NCI-H526 (cell line): Measurements from ENCODE around the gene CHIC2.
"Not testable (repeated sequence)": the region's sequence is repeated elsewhere in the genome, so short reads cannot be mapped to it uniquely, and the experiment has no call there.

Experiments used
- DNase-seq, 2 experiments: peaks; one replicate each; lab custom pipeline; 2025; lab: John Stamatoyannopoulos, UW

Gene CHIC2

GRCh38 chr4:54064317-54065111 is at the start of gene CHIC2:
Gene CHIC2, minus strand, starts transcription at chr4:54064605. Its CDS starts 305 bp downstream, at chr4:54064300.
- peak; percentile 67 to 94 for DNase-seq

- not testable (repeated sequence) for DNase-seq
Observed at GRCh38 chr4:54113206-54113605, 48.8 kb upstream of the CHIC2 start.

- no peak for DNase-seq
Observed at GRCh38 chr4:54110019-54110416, 45.6 kb upstream of the CHIC2 start.

GRCh38 chr4:54109241-54110018 is 45.0 kb upstream of the CHIC2 start:
- no peak for DNase-seq

- DNase-seq = no peak
Observed at GRCh38 chr4:54107951-54108748, 43.7 kb upstream of the CHIC2 start.

GRCh38 chr4:54104907-54105306 is 40.5 kb upstream of the CHIC2 start:
- no peak for DNase-seq

GRCh38 chr4:54103190-54103574 is 38.8 kb upstream of the CHIC2 start:
- DNase-seq = no peak

- no peak for DNase-seq
Observed at GRCh38 chr4:54102531-54103106, 38.2 kb upstream of the CHIC2 start.

- peak in 1 of 2 experiments; percentile 69 for DNase-seq
Observed at GRCh38 chr4:54101190-54102041, 37.0 kb upstream of the CHIC2 start.

- DNase-seq = peak in 1 of 2 experiments; percentile 55
Observed at GRCh38 chr4:54100595-54101189, 36.3 kb upstream of the CHIC2 start.

- DNase-seq = peak in 1 of 2 experiments; percentile 53
Observed at GRCh38 chr4:54099748-54100574, 35.6 kb upstream of the CHIC2 start, which contains the start of gene GSX2. Gene GSX2, plus strand, starts transcription at chr4:54100163. Its CDS starts 182 bp downstream, at chr4:54100345.

- DNase-seq = no peak
Observed at GRCh38 chr4:54099287-54099747, 34.9 kb upstream of the CHIC2 start.

- no peak for DNase-seq
Observed at GRCh38 chr4:54098375-54098774, 34.0 kb upstream of the CHIC2 start.

- no peak for DNase-seq
Observed at GRCh38 chr4:54097152-54097551, 32.7 kb upstream of the CHIC2 start.

- DNase-seq = no peak
Observed at GRCh38 chr4:54096295-54096962, 32.0 kb upstream of the CHIC2 start.

- no peak for DNase-seq
Observed at GRCh38 chr4:54095110-54095825, 30.9 kb upstream of the CHIC2 start.

GRCh38 chr4:54094451-54094850 is 30.0 kb upstream of the CHIC2 start:
- DNase-seq = no peak
